Colonic mucosa (tissue), 4 donors: ENCODE measurements around the gene GSTM4. TPM values are rescaled to one million over a fixed set of nuclear protein-coding genes. Genes with fewer than 3 reads are reported as not detected.
"Not testable (repeated sequence)": the region's sequence is repeated elsewhere in the genome, so short reads cannot be mapped to it uniquely, and the experiment has no call there.

Experiments
- DNase-seq: peaks from one replicate; pipeline ENCODE4 v3.0.0-alpha.2; 2020
- H3K27ac ChIP-seq: fragments of 200-600 bp; one replicate; pipeline ENCODE4 v1.8.0; 2021
- H3K27me3 ChIP-seq: fragments of 200-600 bp; one replicate; pipeline ENCODE4 v1.8.0; 2021
- H3K36me3 ChIP-seq: fragments of 200-600 bp; one replicate; pipeline ENCODE4 v1.8.0; 2021
- H3K4me1 ChIP-seq: fragments of 200-600 bp; one replicate; pipeline ENCODE4 v1.8.0; 2021; ENCODE audit warnings: mild to moderate bottlenecking
- H3K4me3 ChIP-seq: fragments of 200-600 bp; one replicate; pipeline ENCODE4 v1.8.0; 2021
- H3K9ac ChIP-seq, 2 donors: one replicate each; pipeline ENCODE4 v1.7.0; 2013; ENCODE audit warnings: control low read depth in 2 of 2, low read depth in 2 of 2, low read length in 2 of 2
- H3K9me3 ChIP-seq: fragments of 200-600 bp; one replicate; pipeline ENCODE4 v1.8.0; 2021
- intact Hi-C: fragments of 100-400 bp; cut with DNase I; formaldehyde crosslinking; loops from one replicate; pipeline ENCODE4 v1.14.1; 2022
- total RNA-seq, 2 donors: library from RNA; stranded (reverse); fragmentation: NEBNext Ultra II Directional in 1 of 2; extraction: Animal tissue kit (Norgen Biotek cat#: 25700) in 1 of 2; gene quantifications; one replicate each; pipeline ENCODE4 v1.2.1, GENCODE V29; 2021
- TF ChIP-seq, protein P1 (sequence below): fragments of 200-600 bp; IDR thresholded peaks from one replicate; pipeline ENCODE4 v1.8.0; 2022; ENCODE audit warnings: antibody characterized with exemption, mild to moderate bottlenecking
- donor health status: healthy.
- donor health status: DM: no; HTN: no; CAD: no.
- donor health status: DM: no; HTN: no; CAD: no.

Gene GSTM4
- total RNA-seq, 2 donors from 2014 or later: 62.6 to 77.4 TPM

DNA sequence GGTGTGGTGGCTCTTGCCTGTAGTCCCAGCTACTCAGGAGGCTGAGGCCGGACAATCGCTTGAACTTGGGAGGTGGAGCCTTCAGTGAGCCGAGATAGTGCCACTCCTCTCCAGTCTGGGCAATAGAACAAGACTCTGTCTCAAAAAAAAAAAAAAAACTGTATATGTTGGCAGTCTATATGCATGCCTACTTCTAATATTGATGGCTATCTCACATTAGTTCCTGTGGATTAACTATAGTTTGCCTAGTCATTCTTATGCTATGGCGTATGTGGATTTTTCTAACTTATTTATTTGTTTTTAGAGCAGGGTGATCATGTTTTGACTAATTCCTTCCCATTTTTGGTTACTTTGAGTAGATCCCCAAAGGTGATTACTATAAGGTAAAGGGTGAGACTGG is 41.2 kb downstream of the GSTM4 start:
- intact Hi-C loops: no loop called here
- Histone ChIP-seq H3K27me3 (no peaks in the 10 kb centered on the region), H3K27ac (no peak overlapping the region), H3K4me3 (no peak overlapping the region), H3K9ac (no peak overlapping the region), H3K9me3 (no peaks in the 10 kb centered on the region), H3K4me1 (no peaks in the 10 kb centered on the region), H3K36me3 (no peaks in the 10 kb centered on the region)
- TF ChIP-seq, protein P1, sequence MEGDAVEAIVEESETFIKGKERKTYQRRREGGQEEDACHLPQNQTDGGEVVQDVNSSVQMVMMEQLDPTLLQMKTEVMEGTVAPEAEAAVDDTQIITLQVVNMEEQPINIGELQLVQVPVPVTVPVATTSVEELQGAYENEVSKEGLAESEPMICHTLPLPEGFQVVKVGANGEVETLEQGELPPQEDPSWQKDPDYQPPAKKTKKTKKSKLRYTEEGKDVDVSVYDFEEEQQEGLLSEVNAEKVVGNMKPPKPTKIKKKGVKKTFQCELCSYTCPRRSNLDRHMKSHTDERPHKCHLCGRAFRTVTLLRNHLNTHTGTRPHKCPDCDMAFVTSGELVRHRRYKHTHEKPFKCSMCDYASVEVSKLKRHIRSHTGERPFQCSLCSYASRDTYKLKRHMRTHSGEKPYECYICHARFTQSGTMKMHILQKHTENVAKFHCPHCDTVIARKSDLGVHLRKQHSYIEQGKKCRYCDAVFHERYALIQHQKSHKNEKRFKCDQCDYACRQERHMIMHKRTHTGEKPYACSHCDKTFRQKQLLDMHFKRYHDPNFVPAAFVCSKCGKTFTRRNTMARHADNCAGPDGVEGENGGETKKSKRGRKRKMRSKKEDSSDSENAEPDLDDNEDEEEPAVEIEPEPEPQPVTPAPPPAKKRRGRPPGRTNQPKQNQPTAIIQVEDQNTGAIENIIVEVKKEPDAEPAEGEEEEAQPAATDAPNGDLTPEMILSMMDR: no peak
- DNase-seq: no peak

DNA sequence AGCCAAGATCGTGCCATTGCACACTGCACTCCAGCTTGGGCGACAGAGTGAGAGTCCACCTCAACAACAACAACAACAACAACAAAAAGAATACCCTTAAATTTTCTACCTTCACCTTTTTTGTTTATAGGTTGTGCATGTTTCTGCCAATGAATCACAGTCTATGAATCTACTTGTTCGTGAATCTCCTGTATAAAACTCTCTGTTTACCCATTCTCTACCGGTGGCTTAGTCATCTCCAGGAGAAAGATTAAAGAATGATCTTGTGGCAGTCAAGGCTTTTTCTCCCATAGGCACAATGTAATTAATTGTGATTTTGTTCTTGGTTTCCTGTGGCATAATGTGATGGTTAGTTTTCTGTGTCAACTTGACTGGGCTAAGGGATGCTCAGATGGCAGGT is 42.0 kb downstream of the GSTM4 start:
- H3K9ac ChIP-seq, intact Hi-C loops, DNase-seq, H3K27me3 ChIP-seq, H3K4me1 ChIP-seq, H3K36me3 ChIP-seq, H3K4me3 ChIP-seq, H3K9me3 ChIP-seq, H3K27ac ChIP-seq: not testable (repeated sequence)

DNA sequence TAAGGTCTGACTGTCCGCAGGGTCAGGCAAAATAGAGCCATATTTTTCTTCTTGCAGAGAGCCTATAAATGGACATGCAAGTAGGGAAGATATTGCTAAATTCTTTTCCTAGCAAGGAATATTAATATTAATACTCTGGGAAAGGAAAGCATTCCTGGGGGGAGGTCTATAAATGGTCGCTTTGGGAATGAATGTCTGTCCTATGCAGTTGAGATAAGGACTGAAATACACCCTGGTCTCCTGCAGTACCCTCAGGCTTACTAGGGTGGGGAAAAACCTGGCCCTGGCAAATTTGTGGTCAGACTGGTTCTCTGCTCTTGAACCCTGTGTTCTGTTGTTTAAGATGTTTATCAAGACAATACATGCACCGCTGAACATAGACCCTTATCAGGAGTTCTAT is 47.0 kb downstream of the GSTM4 start:
- H3K27ac ChIP-seq, H3K36me3 ChIP-seq, H3K9ac ChIP-seq, H3K27me3 ChIP-seq, H3K4me1 ChIP-seq, intact Hi-C loops, DNase-seq, H3K4me3 ChIP-seq, H3K9me3 ChIP-seq: not testable (repeated sequence)

DNA sequence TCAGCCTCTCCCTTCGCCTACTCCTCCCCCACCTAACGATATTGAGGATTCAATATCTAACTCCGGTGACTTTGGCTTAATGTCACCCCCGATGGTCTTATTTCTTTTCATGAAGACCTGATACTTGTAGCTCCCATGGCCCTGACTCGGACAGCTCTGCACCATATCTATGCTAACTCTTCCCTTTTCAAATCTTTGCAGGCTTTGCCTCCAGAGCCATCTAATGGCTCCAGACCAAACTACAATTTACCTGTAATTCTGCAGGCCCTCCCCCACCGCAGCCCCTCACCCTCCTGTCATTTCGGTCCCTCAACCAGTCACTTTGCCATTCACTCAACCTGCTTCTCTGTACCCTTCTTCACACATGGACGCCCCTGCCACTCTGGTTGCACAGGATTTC is 48.3 kb downstream of the GSTM4 start:
- Histone ChIP-seq H3K4me1 (no peaks in the 10 kb centered on the region), H3K27me3 (no peaks in the 10 kb centered on the region), H3K36me3 (no peaks in the 10 kb centered on the region), H3K9ac (no peak overlapping the region), H3K27ac (no peak overlapping the region), H3K4me3 (no peak overlapping the region), H3K9me3 (no peaks in the 10 kb centered on the region)
- no peak for DNase-seq
- intact Hi-C loops: no loop called here
- TF ChIP-seq, protein P1: no peak

DNA sequence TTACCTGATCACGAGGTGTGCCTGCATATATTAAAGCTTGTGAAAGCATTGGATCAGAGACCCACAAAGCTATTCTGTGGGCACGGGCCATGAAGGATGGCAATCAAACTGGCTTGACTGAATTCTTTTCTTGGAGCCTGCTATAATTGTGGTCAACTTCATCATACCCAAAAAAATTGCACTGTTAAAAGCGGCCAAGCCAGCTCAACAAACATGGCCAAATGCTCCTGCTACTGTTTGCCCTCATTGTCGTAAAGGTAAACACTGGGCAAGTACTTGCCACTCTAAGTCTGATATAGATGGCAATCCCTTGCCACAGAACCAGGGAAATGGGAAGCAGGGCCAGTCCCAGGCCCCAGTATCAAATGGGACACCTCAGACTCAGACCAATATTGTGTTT is 49.5 kb downstream of the GSTM4 start:
- no peaks in the 10 kb centered on the region for H3K27me3 ChIP-seq
- no peak for DNase-seq
- intact Hi-C loops: no loop called here
- H3K36me3 ChIP-seq: no peaks in the 10 kb centered on the region
- TF ChIP-seq, protein P1: no peak
- no peaks in the 10 kb centered on the region for H3K4me1 ChIP-seq
- H3K4me3 ChIP-seq: no peak overlapping the region
- H3K9me3 ChIP-seq: no peaks in the 10 kb centered on the region
- no peak overlapping the region for H3K9ac ChIP-seq
- no peak overlapping the region for H3K27ac ChIP-seq

DNA sequence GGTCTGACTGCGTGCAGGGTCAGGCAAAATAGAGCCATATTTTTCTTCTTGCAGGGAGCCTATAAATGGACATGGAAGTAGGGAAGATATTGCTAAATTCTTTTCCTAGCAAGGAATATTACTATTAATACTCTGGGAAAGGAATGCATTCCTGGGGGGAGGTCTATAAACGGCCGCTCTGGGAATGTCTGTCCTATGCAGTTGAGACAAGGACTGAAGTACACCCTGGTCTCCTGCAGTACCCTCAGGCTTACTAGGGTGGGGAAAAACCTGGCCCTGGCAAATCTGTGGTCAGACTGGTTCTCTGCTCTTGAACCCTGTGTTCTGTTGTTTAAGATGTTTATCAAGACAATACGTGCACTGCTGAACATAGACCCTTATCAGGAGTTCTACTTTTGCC is 53.0 kb downstream of the GSTM4 start:
- H3K4me1 ChIP-seq, H3K27ac ChIP-seq, DNase-seq, H3K9me3 ChIP-seq, H3K4me3 ChIP-seq, H3K36me3 ChIP-seq, H3K9ac ChIP-seq, H3K27me3 ChIP-seq, intact Hi-C loops: not testable (repeated sequence)

DNA sequence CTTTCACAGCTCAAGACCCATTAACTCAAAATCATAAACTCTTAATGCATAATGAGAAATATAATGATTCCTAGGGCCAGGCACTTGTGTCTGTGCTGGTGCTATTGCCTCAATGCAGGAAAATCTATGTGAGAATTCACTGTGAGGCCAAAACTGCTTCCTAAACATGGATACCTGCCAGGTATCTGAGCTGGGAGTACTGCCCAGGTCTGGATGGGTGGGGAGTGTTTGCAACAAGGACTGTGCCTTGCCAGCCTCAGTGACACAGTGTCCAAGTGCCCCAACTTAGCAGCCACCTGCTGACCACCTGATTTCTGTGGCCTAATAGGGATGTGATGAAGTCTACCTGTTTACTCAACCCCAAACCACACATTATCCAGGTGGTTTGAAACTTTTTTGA is 53.9 kb downstream of the GSTM4 start:
- H3K9ac ChIP-seq, H3K4me1 ChIP-seq, DNase-seq, H3K36me3 ChIP-seq, H3K9me3 ChIP-seq, H3K4me3 ChIP-seq, H3K27ac ChIP-seq, intact Hi-C loops, H3K27me3 ChIP-seq: not testable (repeated sequence)

Other genes with a start within 250 kb of the GSTM4 start
- gene PSMA5, start 229.7 kb upstream of the GSTM4 start, total RNA-seq: 100 to 1,000 TPM in 1 of 2 donors, 10 to 100 TPM in 1; 93.9 to 163 TPM
- gene SYPL2, start 189.6 kb upstream of the GSTM4 start, total RNA-seq: under 1 TPM; 0.12 to 0.35 TPM
- 1 to 10 TPM; 2.3 to 4.0 TPM for gene ATXN7L2, start 172.2 kb upstream of the GSTM4 start, total RNA-seq
- 10 to 100 TPM in 1 of 2 donors, 1 to 10 TPM in 1; 8.1 to 12.5 TPM for gene CYB561D1, start 162.0 kb upstream of the GSTM4 start, total RNA-seq
- gene AMIGO1, start 146.4 kb upstream of the GSTM4 start, total RNA-seq: 1 to 10 TPM; 2.5 to 3.9 TPM
- not detected for gene GPR61, start 116.2 kb upstream of the GSTM4 start, total RNA-seq
- gene GNAI3, start 107.5 kb upstream of the GSTM4 start, total RNA-seq: 1 to 10 TPM; 7.7 to 8.9 TPM
- gene GNAT2, start 36.5 kb upstream of the GSTM4 start, total RNA-seq: under 1 TPM in 1 of 2 donors, not detected in 1; 0.32 TPM
- gene AMPD2, start 36.3 kb upstream of the GSTM4 start, total RNA-seq: 10 to 100 TPM; 28.0 to 60.3 TPM
- gene GSTM2, start 12.0 kb downstream of the GSTM4 start, total RNA-seq: 10 to 100 TPM; 18.5 to 20.7 TPM
- gene GSTM1, start 31.7 kb downstream of the GSTM4 start, total RNA-seq: 10 to 100 TPM in 1 of 2 donors, not detected in 1; 46.1 TPM
- gene GSTM5, start 56.2 kb downstream of the GSTM4 start, total RNA-seq: 1 to 10 TPM; 2.0 to 3.0 TPM
- gene GSTM3, start 84.9 kb downstream of the GSTM4 start, total RNA-seq: 10 to 100 TPM in 1 of 2 donors, 1 to 10 TPM in 1; 4.9 to 24.6 TPM
- 100 to 1,000 TPM; 283 to 290 TPM for gene EPS8L3, start 107.8 kb downstream of the GSTM4 start, total RNA-seq